OCI-M1 (cell line): ENCODE data around the gene SDR42E1.
A peak's percentile ranks its signal among the peaks of the same experiment; 100 is the strongest.
"Not testable (repeated sequence)": the region's sequence is repeated elsewhere in the genome, so short reads cannot be mapped to it uniquely, and the experiment has no call there.

ENCODE experiments used
- DNase-seq: peaks from one replicate; lab custom pipeline; 2025; lab: John Stamatoyannopoulos, UW

Gene SDR42E1

GRCh38 chr16:82005027-82005830, 6.0 kb downstream of the SDR42E1 start:
- no peak for DNase-seq

GRCh38 chr16:82004601-82005000, 6.7 kb downstream of the SDR42E1 start:
- DNase-seq, result no peak

GRCh38 chr16:82002831-82003230, 8.4 kb downstream of the SDR42E1 start:
- no peak for DNase-seq

- DNase-seq, result no peak
Measured at GRCh38 chr16:81997738-81998137, 13.5 kb downstream of the SDR42E1 start.

- DNase-seq, result peak; percentile 49
Measured at GRCh38 chr16:81996664-81997509, 14.4 kb downstream of the SDR42E1 start.

GRCh38 chr16:81995651-81996050, 15.6 kb downstream of the SDR42E1 start:
- no peak for DNase-seq

- DNase-seq, result peak; percentile 10
Measured at GRCh38 chr16:81994485-81994884, 16.8 kb downstream of the SDR42E1 start.

- no peak for DNase-seq
Measured at GRCh38 chr16:81992859-81993258, 18.4 kb downstream of the SDR42E1 start.

GRCh38 chr16:81987706-81988105, 23.6 kb downstream of the SDR42E1 start:
- DNase-seq, result no peak

- DNase-seq, result no peak
Measured at GRCh38 chr16:81987121-81987520, 24.1 kb downstream of the SDR42E1 start.

GRCh38 chr16:81977335-81977942, 33.8 kb downstream of the SDR42E1 start:
- not testable (repeated sequence) for DNase-seq

GRCh38 chr16:81975637-81976036, 35.6 kb downstream of the SDR42E1 start:
- DNase-seq, result no peak

- no peak for DNase-seq
Measured at GRCh38 chr16:81973737-81974136, 37.5 kb downstream of the SDR42E1 start.

- no peak for DNase-seq
Measured at GRCh38 chr16:81971853-81972252, 39.4 kb downstream of the SDR42E1 start.

- no peak for DNase-seq
Measured at GRCh38 chr16:81967358-81967757, 43.9 kb downstream of the SDR42E1 start.

- DNase-seq, result no peak
Measured at GRCh38 chr16:81964808-81965207, 46.5 kb downstream of the SDR42E1 start.

GRCh38 chr16:81956213-81956948, 54.9 kb downstream of the SDR42E1 start:
- no peak for DNase-seq

GRCh38 chr16:81951564-81951963, 59.7 kb downstream of the SDR42E1 start:
- DNase-seq, result no peak

- no peak for DNase-seq
Measured at GRCh38 chr16:81946206-81946605, 65.1 kb downstream of the SDR42E1 start.

- DNase-seq, result no peak
Measured at GRCh38 chr16:81945665-81946064, 65.6 kb downstream of the SDR42E1 start.

GRCh38 chr16:81942007-81942601, 69.2 kb downstream of the SDR42E1 start:
- no peak for DNase-seq
